ENCODE results near the gene ZSCAN5A. TPM values are rescaled to one million over a fixed set of nuclear protein-coding genes. Genes with fewer than 3 reads are reported as not detected.

The ZSCAN5A gene
- total and polyA plus RNA-seq, 4 donors, result 5.5 to 17.4 (median 10.1) TPM

GRCh38 chr19:56193981-56194640, 120.5 kb downstream of the ZSCAN5A start:
- no peaks in the 10 kb centered on the region for H3K4me1 ChIP-seq (ENCODE audit: control insufficient read depth in 5 of 5, insufficient read depth in 5 of 5, low read length in 5 of 5)
- H3K9me3 ChIP-seq (ENCODE audit: control insufficient read depth in 4 of 4, insufficient read depth in 3 of 4, low read length in 3 of 4), result no peaks in the 10 kb centered on the region
- DNase-seq (no peak), ATAC-seq (ENCODE audit: insufficient read depth, low FRiP score) (no peak)
- no peak overlapping the region for H3K27ac ChIP-seq (ENCODE audit: low read depth in 1 of 2, low read length in 1 of 2)
- H3K4me3 ChIP-seq, result no peak overlapping the region
- no peak overlapping the region for H3K9ac ChIP-seq (ENCODE audit: insufficient read depth in 1 of 2, low read length in 2 of 2)
- H3K27me3 ChIP-seq (ENCODE audit: control insufficient read depth in 3 of 3, insufficient read depth in 3 of 3, low read length in 2 of 3), result no peaks in the 10 kb centered on the region
- no peak for TF ChIP-seq CTCF (IDR thresholded peaks at IDR 0.05; ENCODE audit: control extremely low read depth, extremely low read depth)
- WGBS, 2 donors, result 89 to 93% methylated on average over 12 of the region's 12 CpGs
- H3K36me3 ChIP-seq (ENCODE audit: control insufficient read depth in 4 of 4, insufficient read depth in 4 of 4, low read length in 4 of 4), result no peaks in the 10 kb centered on the region

GRCh38 chr19:56191711-56192110, 122.9 kb downstream of the ZSCAN5A start:
- Histone ChIP-seq H3K4me3 (no peak overlapping the region), H3K9me3 (ENCODE audit: control insufficient read depth in 4 of 4, insufficient read depth in 3 of 4, low read length in 3 of 4) (no peaks in the 10 kb centered on the region), H3K36me3 (ENCODE audit: control insufficient read depth in 4 of 4, insufficient read depth in 4 of 4, low read length in 4 of 4) (no peaks in the 10 kb centered on the region), H3K9ac (ENCODE audit: insufficient read depth in 1 of 2, low read length in 2 of 2) (no peak overlapping the region), H3K27ac (ENCODE audit: low read depth in 1 of 2, low read length in 1 of 2) (no peak overlapping the region), H3K27me3 (ENCODE audit: control insufficient read depth in 3 of 3, insufficient read depth in 3 of 3, low read length in 2 of 3) (no peaks in the 10 kb centered on the region), H3K4me1 (ENCODE audit: control insufficient read depth in 5 of 5, insufficient read depth in 5 of 5, low read length in 5 of 5) (no peaks in the 10 kb centered on the region)
- WGBS, 2 donors, result 83 to 93% methylated on average over 10 of the region's 10 CpGs
- no peak for ATAC-seq (ENCODE audit: insufficient read depth, low FRiP score)
- no peak for TF ChIP-seq CTCF (IDR thresholded peaks at IDR 0.05; ENCODE audit: control extremely low read depth, extremely low read depth)
- DNase-seq, result no peak

- no peak for ATAC-seq (ENCODE audit: insufficient read depth, low FRiP score)
- Histone ChIP-seq H3K27ac (ENCODE audit: low read depth in 1 of 2, low read length in 1 of 2) (no peak overlapping the region), H3K4me3 (no peak overlapping the region), H3K9ac (ENCODE audit: insufficient read depth in 1 of 2, low read length in 2 of 2) (no peak overlapping the region), H3K9me3 (ENCODE audit: control insufficient read depth in 4 of 4, insufficient read depth in 3 of 4, low read length in 3 of 4) (no peaks in the 10 kb centered on the region), H3K27me3 (ENCODE audit: control insufficient read depth in 3 of 3, insufficient read depth in 3 of 3, low read length in 2 of 3) (no peaks in the 10 kb centered on the region), H3K4me1 (ENCODE audit: control insufficient read depth in 5 of 5, insufficient read depth in 5 of 5, low read length in 5 of 5) (no peaks in the 10 kb centered on the region), H3K36me3 (ENCODE audit: control insufficient read depth in 4 of 4, insufficient read depth in 4 of 4, low read length in 4 of 4) (no peaks in the 10 kb centered on the region)
- 72 to 78% methylated on average over 7 of the region's 7 CpGs for WGBS, 2 donors
- TF ChIP-seq CTCF (IDR thresholded peaks at IDR 0.05; ENCODE audit: control extremely low read depth, extremely low read depth), result no peak
- no peak for DNase-seq
Observed at GRCh38 chr19:56191115-56191514, 123.5 kb downstream of the ZSCAN5A start.

GRCh38 chr19:56189785-56190184, 124.9 kb downstream of the ZSCAN5A start:
- H3K4me3 ChIP-seq, result no peak overlapping the region
- H3K9me3 ChIP-seq (ENCODE audit: control insufficient read depth in 4 of 4, insufficient read depth in 3 of 4, low read length in 3 of 4), result no peaks in the 10 kb centered on the region
- 73 to 78% methylated on average over 17 of the region's 17 CpGs for WGBS, 2 donors
- DNase-seq (no peak), ATAC-seq (ENCODE audit: insufficient read depth, low FRiP score) (no peak)
- H3K27ac ChIP-seq (ENCODE audit: low read depth in 1 of 2, low read length in 1 of 2), result no peak overlapping the region
- TF ChIP-seq CTCF (IDR thresholded peaks at IDR 0.05; ENCODE audit: control extremely low read depth, extremely low read depth), result no peak
- no peaks in the 10 kb centered on the region for H3K27me3 ChIP-seq (ENCODE audit: control insufficient read depth in 3 of 3, insufficient read depth in 3 of 3, low read length in 2 of 3)
- H3K9ac ChIP-seq (ENCODE audit: insufficient read depth in 1 of 2, low read length in 2 of 2), result no peak overlapping the region
- no peaks in the 10 kb centered on the region for H3K36me3 ChIP-seq (ENCODE audit: control insufficient read depth in 4 of 4, insufficient read depth in 4 of 4, low read length in 4 of 4)
- H3K4me1 ChIP-seq (ENCODE audit: control insufficient read depth in 5 of 5, insufficient read depth in 5 of 5, low read length in 5 of 5), result no peaks in the 10 kb centered on the region
